SK-N-SH treated with all-trans-retinoic acid at 6 μM for 48 hours (cell line): ENCODE results near the gene CCL11.
A peak's percentile ranks its signal among the peaks of the same experiment; 100 is the strongest.

Experiments used
- ATAC-seq: fragments of 200-7000 bp; cut with Tn5 transposase; 3 replicates; pipeline ENCODE4 v1.9.1; 2020; ENCODE audit warnings: mild to moderate bottlenecking, moderate library complexity
- ARNTL ChIP-seq: fragments of 450-650 bp; formaldehyde crosslinking; IDR thresholded peaks from 2 replicates; pipeline ENCODE4 v1.5.0; 2020; ENCODE audit warnings: low read depth, mild to moderate bottlenecking, moderate library complexity, borderline replicate concordance
- BACH2 ChIP-seq: fragments of 250-450 bp; sonication (Bioruptor Pico); IDR thresholded peaks from 2 replicates; pipeline ENCODE4 v1.9.0; 2021; ENCODE audit warnings: mild to moderate bottlenecking, borderline replicate concordance
- CSDC2 ChIP-seq: fragments of 250-450 bp; sonication (Bioruptor Pico); IDR thresholded peaks from 2 replicates; pipeline ENCODE4 v1.5.0; 2020; ENCODE audit warnings: mild to moderate bottlenecking, moderate library complexity
- ESRRG ChIP-seq: fragments of 250-450 bp; sonication (Bioruptor Pico); IDR thresholded peaks from 2 replicates; pipeline ENCODE4 v1.6.1; 2021; ENCODE audit warnings: mild to moderate bottlenecking
- GLIS3 ChIP-seq: fragments of 250-450 bp; sonication (Bioruptor Pico); IDR thresholded peaks from 2 replicates; pipeline ENCODE4 v1.5.0; 2020; ENCODE audit warnings: mild to moderate bottlenecking, moderate library complexity
- ISL1 ChIP-seq: fragments of 250-450 bp; sonication (Bioruptor Pico); IDR thresholded peaks from 2 replicates; pipeline ENCODE4 v2.1.2; 2022; ENCODE audit warnings: mild to moderate bottlenecking, moderate library complexity
- POU6F1 ChIP-seq: fragments of 250-450 bp; sonication (Bioruptor Pico); IDR thresholded peaks from 2 replicates; pipeline ENCODE4 v1.8.0; 2021; ENCODE audit warnings: low read depth, mild to moderate bottlenecking, moderate library complexity, borderline replicate concordance
- PPARA ChIP-seq: fragments of 250-450 bp; sonication (Bioruptor Pico); IDR thresholded peaks from 2 replicates; pipeline ENCODE4 v1.5.0; 2020; ENCODE audit warnings: mild to moderate bottlenecking, borderline replicate concordance
- TCF4 ChIP-seq: fragments of 250-450 bp; sonication (Bioruptor Pico); IDR thresholded peaks from 2 replicates; pipeline ENCODE4 v1.8.0; 2021; ENCODE audit warnings: mild to moderate bottlenecking, moderate library complexity, borderline replicate concordance
- TOX ChIP-seq: fragments of 250-450 bp; sonication (Bioruptor Pico); IDR thresholded peaks from 2 replicates; pipeline ENCODE4 v1.8.0; 2021; ENCODE audit warnings: mild to moderate bottlenecking, moderate library complexity, borderline replicate concordance
- ZFP30 ChIP-seq: fragments of 450-650 bp; formaldehyde crosslinking; IDR thresholded peaks from 2 replicates; pipeline ENCODE4 v1.5.0; 2022; ENCODE audit warnings: mild to moderate bottlenecking, moderate library complexity
- ZNF565 ChIP-seq: fragments of 450-650 bp; formaldehyde crosslinking; conservative IDR thresholded peaks from 2 replicates; pipeline ENCODE4 v1.5.0; 2020; ENCODE audit warnings: low read depth, mild to moderate bottlenecking, moderate library complexity
- ZNF70 ChIP-seq: fragments of 450-650 bp; formaldehyde crosslinking; IDR thresholded peaks from 2 replicates; pipeline ENCODE4 v1.5.0; 2020; ENCODE audit warnings: mild to moderate bottlenecking, moderate library complexity
- ZNF8 ChIP-seq: fragments of 450-650 bp; formaldehyde crosslinking; IDR thresholded peaks from 2 replicates; pipeline ENCODE4 v1.5.0; 2020; ENCODE audit warnings: mild to moderate bottlenecking, moderate library complexity
- TF ChIP-seq, protein P1 (sequence below): fragments of 250-450 bp; sonication (Bioruptor Pico); IDR thresholded peaks from 2 replicates; pipeline ENCODE4 v1.5.0; 2020; ENCODE audit warnings: mild to moderate bottlenecking, moderate library complexity

Gene CCL11

GRCh38 chr17:34291721-34292348, 6.3 kb downstream of the CCL11 start:
- TF ChIP-seq, protein P1, sequence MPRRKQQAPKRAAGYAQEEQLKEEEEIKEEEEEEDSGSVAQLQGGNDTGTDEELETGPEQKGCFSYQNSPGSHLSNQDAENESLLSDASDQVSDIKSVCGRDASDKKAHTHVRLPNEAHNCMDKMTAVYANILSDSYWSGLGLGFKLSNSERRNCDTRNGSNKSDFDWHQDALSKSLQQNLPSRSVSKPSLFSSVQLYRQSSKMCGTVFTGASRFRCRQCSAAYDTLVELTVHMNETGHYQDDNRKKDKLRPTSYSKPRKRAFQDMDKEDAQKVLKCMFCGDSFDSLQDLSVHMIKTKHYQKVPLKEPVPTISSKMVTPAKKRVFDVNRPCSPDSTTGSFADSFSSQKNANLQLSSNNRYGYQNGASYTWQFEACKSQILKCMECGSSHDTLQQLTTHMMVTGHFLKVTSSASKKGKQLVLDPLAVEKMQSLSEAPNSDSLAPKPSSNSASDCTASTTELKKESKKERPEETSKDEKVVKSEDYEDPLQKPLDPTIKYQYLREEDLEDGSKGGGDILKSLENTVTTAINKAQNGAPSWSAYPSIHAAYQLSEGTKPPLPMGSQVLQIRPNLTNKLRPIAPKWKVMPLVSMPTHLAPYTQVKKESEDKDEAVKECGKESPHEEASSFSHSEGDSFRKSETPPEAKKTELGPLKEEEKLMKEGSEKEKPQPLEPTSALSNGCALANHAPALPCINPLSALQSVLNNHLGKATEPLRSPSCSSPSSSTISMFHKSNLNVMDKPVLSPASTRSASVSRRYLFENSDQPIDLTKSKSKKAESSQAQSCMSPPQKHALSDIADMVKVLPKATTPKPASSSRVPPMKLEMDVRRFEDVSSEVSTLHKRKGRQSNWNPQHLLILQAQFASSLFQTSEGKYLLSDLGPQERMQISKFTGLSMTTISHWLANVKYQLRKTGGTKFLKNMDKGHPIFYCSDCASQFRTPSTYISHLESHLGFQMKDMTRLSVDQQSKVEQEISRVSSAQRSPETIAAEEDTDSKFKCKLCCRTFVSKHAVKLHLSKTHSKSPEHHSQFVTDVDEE (CRISPR knock-in tag): no peak
- TF ChIP-seq CSDC2 (CRISPR knock-in tag): no peak
- no peak for TF ChIP-seq ZNF565
- no peak for TF ChIP-seq PPARA (CRISPR knock-in tag)
- no peak for TF ChIP-seq POU6F1
- no peak for TF ChIP-seq ZNF70 (CRISPR knock-in tag)
- no peak for TF ChIP-seq ZNF8
- TF ChIP-seq ZFP30 (CRISPR knock-in tag): no peak
- no peak for TF ChIP-seq TOX (CRISPR knock-in tag)
- ATAC-seq: no peak

- no peak for ATAC-seq
- TF ChIP-seq ZFP30 (CRISPR knock-in tag): no peak
These were observed 13.5 kb downstream of the CCL11 start for GRCh38 chr17:34299027-34299426.

DNA sequence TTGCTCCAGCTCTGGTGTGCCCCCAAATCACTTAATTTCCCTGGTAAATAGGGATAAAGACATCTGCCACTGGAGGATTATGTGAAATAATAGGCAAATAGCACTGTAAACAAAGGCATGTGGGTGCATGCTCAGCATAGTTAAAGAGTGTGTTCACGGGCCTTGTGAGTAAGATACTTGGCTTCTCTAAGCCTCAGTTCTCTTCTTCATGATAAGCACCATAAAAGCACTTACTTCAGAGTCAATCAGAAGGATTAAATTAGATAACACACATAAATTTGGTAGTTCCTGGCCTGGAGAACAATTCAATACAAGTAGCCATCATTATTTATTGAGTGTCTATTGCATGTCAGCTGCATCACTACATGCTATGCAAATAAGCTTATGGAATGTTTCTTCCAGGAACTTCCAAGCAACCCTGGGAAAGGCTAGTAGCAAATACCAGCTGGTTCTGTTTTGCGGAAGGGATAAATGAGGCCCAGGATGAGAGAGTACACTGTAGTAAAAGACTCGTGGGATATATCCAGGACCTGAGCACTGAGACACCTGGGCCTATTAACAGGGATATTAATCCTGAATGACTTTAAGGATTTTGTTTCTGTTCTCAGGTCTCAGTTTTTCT, 14.5 kb downstream of the CCL11 start:
- ATAC-seq: peak; percentile 67
- TF ChIP-seq PPARA (CRISPR knock-in tag) (no peak), TCF4 (CRISPR knock-in tag) (no peak), ESRRG (CRISPR knock-in tag) (no peak), BACH2 (CRISPR knock-in tag) (no peak), CSDC2 (CRISPR knock-in tag) (no peak), ZFP30 (CRISPR knock-in tag) (no peak), ARNTL (CRISPR knock-in tag) (no peak), GLIS3 (CRISPR knock-in tag) (no peak)
- TF ChIP-seq, protein P1 (CRISPR knock-in tag): no peak

DNA sequence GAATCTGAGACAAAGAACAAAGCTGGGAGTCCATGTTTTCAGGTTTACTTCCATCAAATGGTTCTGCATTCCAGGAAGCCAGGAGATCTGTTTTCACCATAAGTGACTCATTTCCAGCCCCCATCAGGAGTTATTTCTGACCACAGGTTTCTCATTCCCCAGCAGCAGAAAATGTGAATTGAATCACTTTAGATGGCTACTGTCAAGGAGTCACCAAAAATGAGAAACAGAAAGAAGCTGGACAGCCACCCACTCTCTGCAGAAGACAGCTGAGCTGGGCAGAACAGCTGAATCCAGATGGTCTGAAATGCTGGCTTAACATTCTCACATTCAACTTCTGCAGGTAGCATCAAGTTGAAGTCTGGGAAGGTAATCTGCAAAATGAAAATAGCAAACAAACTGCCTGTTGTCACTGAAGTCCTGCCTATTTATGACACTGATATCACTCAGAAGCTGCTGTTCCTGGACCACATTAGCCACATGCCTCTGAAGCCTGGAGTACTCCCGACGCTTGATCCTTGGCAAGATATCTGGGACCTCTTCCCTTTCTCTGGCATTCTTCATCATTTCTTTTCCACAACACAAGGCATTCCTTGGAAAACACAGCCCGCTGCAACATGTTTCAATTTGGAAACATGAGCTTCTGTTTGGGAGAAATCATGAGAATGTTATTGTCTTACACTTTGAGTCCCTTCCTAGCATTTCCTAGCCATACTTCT, 15.3 kb downstream of the CCL11 start:
- TF ChIP-seq, protein P1 (CRISPR knock-in tag): no peak
- TF ChIP-seq CSDC2 (CRISPR knock-in tag) (no peak), PPARA (CRISPR knock-in tag) (no peak), ISL1 (CRISPR knock-in tag) (no peak)
- ATAC-seq: peak; percentile 79
